BJ (cell line): ENCODE measurements around the gene CDKN1A. TPM values are rescaled to one million over a fixed set of nuclear protein-coding genes. Genes with fewer than 3 reads are reported as not detected.

Source experiments
- CTCF ChIA-PET: fragments of 350-600 bp; formaldehyde crosslinking; extraction: SDS; loops from one replicate; lab custom pipeline; 2021; ENCODE audit warnings: antibody characterized with exemption, inconsistent platforms; lab: Yijun Ruan, JAX
- POLR2A ChIA-PET: fragments of 300-600 bp; sonication (Branson Sonifier 250); formaldehyde crosslinking; extraction: SDS; loops from one replicate; lab custom pipeline; 2021; ENCODE audit warnings: antibody characterized with exemption; lab: Charles Lee
- DNase-seq: peaks from one replicate; pipeline ENCODE4 v3.0.0-alpha.2; 2011; ENCODE audit warnings: low read depth
- H3K27me3 ChIP-seq: 2 replicates; pipeline ENCODE4 v1.6.0; 2011; ENCODE audit warnings: low read length; ENCODE audit not compliant: control insufficient read depth, insufficient read depth
- H3K36me3 ChIP-seq: 2 replicates; pipeline ENCODE4 v1.5.1; 2011; ENCODE audit warnings: low read length; ENCODE audit not compliant: control insufficient read depth, insufficient read depth
- H3K4me3 ChIP-seq: 2 replicates; pipeline ENCODE4 v1.5.1; 2011; ENCODE audit warnings: low read depth, mild to moderate bottlenecking, control low read depth, low read length
- CTCF ChIP-seq: IDR thresholded peaks from 2 replicates; pipeline ENCODE4 v1.5.1; 2011; ENCODE audit warnings: low read depth, mild to moderate bottlenecking, control low read depth, inconsistent platforms, low read length, moderate library complexity; ENCODE audit not compliant: insufficient read depth
- polyA plus RNA-seq: library from polyadenylated mRNA; depleted of rRNA; stranded (reverse); fragments of >200 nt; gene quantifications from 2 replicates; pipeline ENCODE4 v1.2.3, GENCODE V29; 2011

CDKN1A gene
- polyA plus RNA-seq, 1 experiment: 820 TPM

- no peak for TF ChIP-seq CTCF
- ChIA-PET CTCF (interaction anchor here (1.1 kb wide), 1 partner anchor 72 kb away, joined by 3 read pairs; no protein-coding TSS in a partner anchor), POLR2A (no interaction called here)
- DNase-seq: no peak
- H3K4me3 ChIP-seq: no peak within 1 kb of the TSS
- no peaks in the 10 kb centered on the region for H3K27me3 ChIP-seq
- H3K36me3 ChIP-seq: no peaks in the 10 kb centered on the region
Measured at GRCh38 chr6:36697481-36697903, 19.0 kb downstream of the CDKN1A start, which contains the start of gene RAB44. RAB44 (plus strand) TSS chr6:36697826; CDS start chr6:36704236, 6,410 bp downstream.

GRCh38 chr6:36698196-36698595 is 19.7 kb downstream of the CDKN1A start:
- no peaks in the 10 kb centered on the region for H3K27me3 ChIP-seq
- CTCF ChIA-PET: no interaction called here
- no peak for TF ChIP-seq CTCF
- DNase-seq: no peak
- H3K4me3 ChIP-seq: no peak overlapping the region
- no peaks in the 10 kb centered on the region for H3K36me3 ChIP-seq
- POLR2A ChIA-PET: no interaction called here

GRCh38 chr6:36698871-36699271 is 20.4 kb downstream of the CDKN1A start:
- no peak for DNase-seq
- Histone ChIP-seq H3K4me3 (no peak overlapping the region), H3K36me3 (no peaks in the 10 kb centered on the region), H3K27me3 (no peaks in the 10 kb centered on the region)
- no peak for TF ChIP-seq CTCF
- ChIA-PET CTCF (interaction anchor here (1.0 kb wide), 1 partner anchor 19 kb away, joined by 3 read pairs; no protein-coding TSS in a partner anchor), POLR2A (no interaction called here)

GRCh38 chr6:36699348-36699747 is 20.8 kb downstream of the CDKN1A start:
- CTCF ChIA-PET: interaction anchor here (1.0 kb wide), 1 partner anchor 19 kb away, joined by 3 read pairs; no protein-coding TSS in a partner anchor

More at GRCh38 chr6:36699348-36699747, 20.8 kb downstream of the CDKN1A start:
- POLR2A ChIA-PET: no interaction called here
- DNase-seq: no peak
- no peak overlapping the region for H3K4me3 ChIP-seq
- TF ChIP-seq CTCF: no peak
- H3K36me3 ChIP-seq: no peaks in the 10 kb centered on the region
- no peaks in the 10 kb centered on the region for H3K27me3 ChIP-seq
